Epithelial cell of proximal tubule (primary cell): ENCODE data around the gene PRKAR1B. TPM values are rescaled to one million over a fixed set of nuclear protein-coding genes. Genes with fewer than 3 reads are reported as not detected.

ENCODE experiments used
- DNase-seq: peaks from one replicate; pipeline ENCODE4 v3.0.0-alpha.2; 2011; ENCODE audit warnings: low read depth
- H3K4me3 ChIP-seq: 2 replicates; pipeline ENCODE4 v1.5.1; 2011; ENCODE audit warnings: low read depth, mild to moderate bottlenecking, low read length
- CTCF ChIP-seq: conservative IDR thresholded peaks from 2 replicates; pipeline ENCODE4 v1.5.1; 2012; ENCODE audit warnings: low read depth, mild to moderate bottlenecking, low read length
- total RNA-seq: library from RNA; depleted of rRNA; stranded (reverse); fragments of >200 nt; gene quantifications from 2 replicates; pipeline ENCODE4 v1.2.3, GENCODE V29; 2015

The PRKAR1B gene
- total RNA-seq, 1 donor from 2014 or later = 12.2 TPM

- H3K4me3 ChIP-seq = no peak overlapping the region
- no peak for TF ChIP-seq CTCF
- DNase-seq = no peak
Measured at GRCh38 chr7:693280-693679, 33.8 kb downstream of the PRKAR1B start.

GRCh38 chr7:691361-692045 lies 35.6 kb downstream of the PRKAR1B start:
- no peak overlapping the region for H3K4me3 ChIP-seq
- no peak for TF ChIP-seq CTCF
- no peak for DNase-seq

GRCh38 chr7:690478-691360 lies 36.4 kb downstream of the PRKAR1B start:
- DNase-seq = no peak
- TF ChIP-seq CTCF = no peak
- no peak overlapping the region for H3K4me3 ChIP-seq

GRCh38 chr7:685540-685939 lies 41.5 kb downstream of the PRKAR1B start:
- H3K4me3 ChIP-seq = no peak overlapping the region
- DNase-seq = no peak
- no peak for TF ChIP-seq CTCF

GRCh38 chr7:684416-684815 lies 42.7 kb downstream of the PRKAR1B start:
- no peak for DNase-seq
- no peak for TF ChIP-seq CTCF
- no peak overlapping the region for H3K4me3 ChIP-seq

GRCh38 chr7:683526-684205 lies 43.4 kb downstream of the PRKAR1B start:
- TF ChIP-seq CTCF = no peak

More at GRCh38 chr7:683526-684205, 43.4 kb downstream of the PRKAR1B start:
- H3K4me3 ChIP-seq = no peak overlapping the region
- DNase-seq = no peak
